ENCODE measurements around the gene BCL2L11. TPM values are rescaled to one million over a fixed set of nuclear protein-coding genes. Genes with fewer than 3 reads are reported as not detected.

Gene BCL2L11
- total RNA-seq, 1 donor from 2014 or later: 90.1 TPM

DNA sequence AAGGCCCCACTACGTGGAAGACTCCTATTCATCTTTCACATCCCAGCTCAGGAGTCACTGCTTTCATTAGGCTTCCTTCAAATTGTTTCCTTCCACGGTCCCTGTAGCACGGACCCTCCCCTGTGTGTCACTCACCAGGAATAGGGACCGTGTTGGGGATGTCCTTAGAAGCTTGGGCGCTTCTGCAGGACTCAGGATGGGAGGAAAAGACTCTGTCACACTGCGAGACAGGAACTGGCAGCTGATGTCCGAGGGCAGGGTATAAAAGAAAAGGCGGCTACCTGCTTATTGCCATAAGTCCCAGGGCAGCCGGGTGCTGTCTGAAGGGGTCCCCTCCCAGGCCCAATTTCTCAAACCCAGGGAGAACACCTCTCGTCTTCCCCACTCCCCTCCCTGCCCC is 79.1 kb downstream of the BCL2L11 start:
- Histone ChIP-seq H3K4me1 (no peaks in the 10 kb centered on the region), H3K36me3 (no peaks in the 10 kb centered on the region), H3K27ac (no peak overlapping the region), H3K9me3 (no peaks in the 10 kb centered on the region), H3K4me3 (no peak overlapping the region), H3K27me3 (no peaks in the 10 kb centered on the region)
- intact Hi-C loops (cut with DNase I): no loop called here
- DNase-seq (ENCODE audit: extremely low spot score in 2 of 2): peak; percentile 54 to 64
- TF ChIP-seq POLR2A (IDR thresholded peaks at IDR 0.05) (no peak), CTCF (IDR thresholded peaks at IDR 0.05) (no peak)

GRCh38 chr2:111200333-111200881 is 79.7 kb downstream of the BCL2L11 start:
- H3K4me3 ChIP-seq: no peak overlapping the region
- no peaks in the 10 kb centered on the region for H3K27me3 ChIP-seq
- no peaks in the 10 kb centered on the region for H3K4me1 ChIP-seq
- no peaks in the 10 kb centered on the region for H3K36me3 ChIP-seq
- H3K9me3 ChIP-seq: no peaks in the 10 kb centered on the region
- DNase-seq (ENCODE audit: extremely low spot score in 2 of 2): peak; percentile 58 to 80
- intact Hi-C loops (cut with DNase I): no loop called here
- no peak overlapping the region for H3K27ac ChIP-seq
- TF ChIP-seq POLR2A (IDR thresholded peaks at IDR 0.05) (no peak), POLR2AphosphoS5 (IDR thresholded peaks at IDR 0.05; ENCODE audit: insufficient read depth in 1 of 2, low read depth in 1 of 2) (no peak), CTCF (IDR thresholded peaks at IDR 0.05) (no peak)

DNA sequence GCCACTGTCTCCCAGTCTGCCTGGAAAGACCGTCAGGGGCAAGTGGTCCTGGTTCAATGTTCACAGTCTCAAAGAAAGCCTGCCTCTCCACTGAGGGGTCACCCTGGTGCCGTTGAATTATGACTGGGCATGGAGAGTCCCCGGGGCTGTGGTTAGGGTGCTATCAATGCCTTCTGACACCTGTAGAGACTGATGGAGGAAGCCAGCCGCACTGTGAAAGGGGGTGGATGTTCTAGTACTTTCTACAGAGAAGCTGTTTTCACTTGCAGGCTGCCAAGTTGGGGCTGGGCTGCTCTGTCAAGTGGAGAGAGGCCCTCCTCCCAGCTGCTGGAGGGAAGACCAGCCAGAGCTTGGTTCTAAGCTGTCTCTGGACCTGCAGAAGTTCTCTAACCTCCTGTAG is 80.5 kb downstream of the BCL2L11 start:
- DNase-seq (ENCODE audit: extremely low spot score in 2 of 2): peak; percentile 67 to 84
- TF ChIP-seq CTCF (IDR thresholded peaks at IDR 0.05) (no peak), POLR2AphosphoS5 (IDR thresholded peaks at IDR 0.05; ENCODE audit: insufficient read depth in 1 of 2, low read depth in 1 of 2) (no peak), POLR2A (IDR thresholded peaks at IDR 0.05) (no peak)
- Histone ChIP-seq H3K36me3 (no peaks in the 10 kb centered on the region), H3K27ac (no peak overlapping the region), H3K27me3 (no peaks in the 10 kb centered on the region), H3K4me1 (no peaks in the 10 kb centered on the region), H3K9me3 (no peaks in the 10 kb centered on the region), H3K4me3 (no peak overlapping the region)
- intact Hi-C loops (cut with DNase I): no loop called here

DNA sequence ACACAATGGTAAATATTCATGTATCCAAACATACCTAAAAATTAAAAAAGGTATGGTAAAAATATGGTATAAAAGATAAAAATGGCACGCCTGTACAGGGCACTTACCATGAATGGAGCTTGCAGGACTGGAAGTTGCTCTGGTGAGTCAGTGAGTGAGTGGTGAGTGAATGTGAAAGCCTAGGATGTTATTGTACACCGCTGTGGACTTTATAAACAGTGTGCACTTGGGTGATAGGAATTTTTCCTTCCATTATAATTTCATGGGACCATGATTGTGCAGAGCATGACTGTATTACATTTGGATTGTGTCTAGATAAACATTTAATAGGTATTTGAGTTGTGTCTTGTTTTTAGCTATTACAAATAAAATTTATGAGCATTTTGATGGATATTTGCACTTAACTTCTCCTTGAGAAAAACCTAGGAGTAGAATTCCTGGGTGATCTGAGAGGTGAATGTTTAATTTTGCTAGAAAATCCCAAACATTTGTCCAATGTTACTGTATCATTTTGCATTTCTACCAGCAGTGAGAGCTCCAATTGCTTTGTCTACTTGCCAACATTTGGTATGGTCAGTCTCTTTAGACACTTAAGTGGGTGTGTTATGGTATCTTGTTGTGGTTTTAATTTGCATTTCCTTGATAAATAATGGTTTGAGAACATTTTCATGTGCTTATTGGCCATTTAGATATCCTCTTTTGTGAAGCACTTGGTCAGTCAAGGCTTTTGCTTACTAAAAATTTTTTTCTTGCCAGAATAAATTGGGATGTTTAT is 81.7 kb downstream of the BCL2L11 start:
- intact Hi-C loops (cut with DNase I): no loop called here
- TF ChIP-seq POLR2AphosphoS5 (IDR thresholded peaks at IDR 0.05; ENCODE audit: insufficient read depth in 1 of 2, low read depth in 1 of 2) (no peak), CTCF (IDR thresholded peaks at IDR 0.05) (no peak), POLR2A (IDR thresholded peaks at IDR 0.05) (no peak)

DNA sequence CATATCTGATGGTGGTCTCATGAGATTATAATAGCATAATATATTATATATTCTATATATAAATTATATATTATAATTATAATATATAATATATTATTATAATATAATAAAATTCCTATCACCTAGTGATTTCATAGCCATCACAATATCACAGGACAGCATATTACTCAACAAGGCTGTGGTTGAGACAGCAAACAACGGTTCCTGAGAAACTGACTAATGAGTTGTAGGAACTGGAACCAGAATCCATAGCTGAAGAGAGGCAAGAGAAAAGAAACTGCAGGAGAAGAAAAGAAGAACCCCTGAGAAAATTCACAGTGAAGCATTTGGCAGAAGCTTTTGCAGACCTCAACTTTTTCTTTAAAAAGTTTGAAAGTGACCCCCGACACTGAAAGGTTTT is 84.0 kb downstream of the BCL2L11 start:
- Histone ChIP-seq H3K9me3 (no peaks in the 10 kb centered on the region), H3K27ac (no peak overlapping the region), H3K4me3 (no peak overlapping the region), H3K36me3 (no peaks in the 10 kb centered on the region), H3K4me1 (no peaks in the 10 kb centered on the region), H3K27me3 (no peaks in the 10 kb centered on the region)
- intact Hi-C loops (cut with DNase I): no loop called here
- no peak for DNase-seq (ENCODE audit: extremely low spot score in 2 of 2)
- TF ChIP-seq CTCF (IDR thresholded peaks at IDR 0.05) (no peak), POLR2AphosphoS5 (IDR thresholded peaks at IDR 0.05; ENCODE audit: insufficient read depth in 1 of 2, low read depth in 1 of 2) (no peak), POLR2A (IDR thresholded peaks at IDR 0.05) (no peak)

More for the DNA sequence above, 81.7 kb downstream of the BCL2L11 start:
- H3K27me3 ChIP-seq: no peaks in the 10 kb centered on the region
- H3K36me3 ChIP-seq: no peaks in the 10 kb centered on the region
- H3K4me1 ChIP-seq: no peaks in the 10 kb centered on the region
- H3K4me3 ChIP-seq: no peak overlapping the region
- peak in 1 of 2 donors; percentile 16 for DNase-seq (ENCODE audit: extremely low spot score in 2 of 2)
- no peak overlapping the region for H3K27ac ChIP-seq
- H3K9me3 ChIP-seq: no peaks in the 10 kb centered on the region

All from vagina (tissue), 2 donors.